GM18508 (cell line): ENCODE results near the gene WNK1.
"Not testable (repeated sequence)": the region's sequence is repeated elsewhere in the genome, so short reads cannot be mapped to it uniquely, and the experiment has no call there.

ENCODE experiments used
- ATAC-seq: cut with Tn5 transposase; IDR thresholded peaks from one replicate; pipeline ENCODE4 v1.9.1; 2021; ENCODE audit warnings: moderate number of reproducible peaks; ENCODE audit not compliant: insufficient read depth, unreplicated experiment

The WNK1 gene

GRCh38 chr12:904010-904414 is 151.6 kb downstream of the WNK1 start:
- no peak for ATAC-seq

GRCh38 chr12:905261-906031 is 153.1 kb downstream of the WNK1 start:
- ATAC-seq: no peak

- no peak for ATAC-seq
These were observed 153.7 kb downstream of the WNK1 start for GRCh38 chr12:906062-906585.

GRCh38 chr12:907413-908185 is 155.2 kb downstream of the WNK1 start:
- ATAC-seq: no peak

- ATAC-seq: no peak
These were observed 157.5 kb downstream of the WNK1 start for GRCh38 chr12:909861-910260.

- ATAC-seq: no peak
These were observed 158.0 kb downstream of the WNK1 start for GRCh38 chr12:910416-910815.

- ATAC-seq: no peak
These were observed 158.9 kb downstream of the WNK1 start for GRCh38 chr12:911191-911826.

- no peak for ATAC-seq
These were observed 160.3 kb downstream of the WNK1 start for GRCh38 chr12:912466-913235.

GRCh38 chr12:913919-914698 is 161.7 kb downstream of the WNK1 start:
- no peak for ATAC-seq

- no peak for ATAC-seq
These were observed 162.7 kb downstream of the WNK1 start for GRCh38 chr12:915090-915489.

- ATAC-seq: no peak
These were observed 163.9 kb downstream of the WNK1 start for GRCh38 chr12:916240-916639.

- no peak for ATAC-seq
These were observed 164.5 kb downstream of the WNK1 start for GRCh38 chr12:916712-917445.

GRCh38 chr12:920676-921075 is 168.3 kb downstream of the WNK1 start:
- ATAC-seq: no peak

- no peak for ATAC-seq
These were observed 169.9 kb downstream of the WNK1 start for GRCh38 chr12:922285-922684.

- no peak for ATAC-seq
These were observed 174.3 kb downstream of the WNK1 start for GRCh38 chr12:926641-927040.

GRCh38 chr12:931060-931459 is 178.7 kb downstream of the WNK1 start:
- ATAC-seq: no peak

- ATAC-seq: no peak
These were observed 179.2 kb downstream of the WNK1 start for GRCh38 chr12:931591-931990.

- ATAC-seq: not testable (repeated sequence)
These were observed 183.5 kb downstream of the WNK1 start for GRCh38 chr12:935891-936290.
